Ishikawa (cell line): ENCODE measurements around the gene TMCC3.

Experiments
- CEBPB ChIP-seq: IDR thresholded peaks from 2 replicates; pipeline ENCODE4 v1.6.1; 2012
- CREB1 ChIP-seq: IDR thresholded peaks from 2 replicates; pipeline ENCODE4 v1.6.1; 2012; ENCODE audit warnings: low read depth
- EGR1 ChIP-seq: IDR thresholded peaks from 2 replicates; pipeline ENCODE4 v1.6.1; 2012
- EP300 ChIP-seq: IDR thresholded peaks from 2 replicates; pipeline ENCODE4 v1.6.1; 2012; ENCODE audit warnings: borderline replicate concordance
- FOXM1 ChIP-seq: IDR thresholded peaks from 2 replicates; pipeline ENCODE4 v1.6.1; 2012; ENCODE audit warnings: low read depth, borderline replicate concordance
- MAX ChIP-seq: IDR thresholded peaks from 2 replicates; pipeline ENCODE4 v1.6.1; 2012
- NFIC ChIP-seq: IDR thresholded peaks from 2 replicates; pipeline ENCODE4 v1.6.1; 2012
- RAD21 ChIP-seq: IDR thresholded peaks from 2 replicates; pipeline ENCODE4 v1.6.1; 2012; ENCODE audit warnings: low read depth
- REST ChIP-seq: IDR thresholded peaks from 2 replicates; pipeline ENCODE4 v1.6.1; 2012; ENCODE audit warnings: low read depth, mild to moderate bottlenecking
- TAF1 ChIP-seq: IDR thresholded peaks from 2 replicates; pipeline ENCODE4 v1.6.1; 2012; ENCODE audit warnings: low read depth, mild to moderate bottlenecking
- TCF12 ChIP-seq: IDR thresholded peaks from 2 replicates; pipeline ENCODE4 v1.6.1; 2012; ENCODE audit warnings: low read depth
- TEAD4 ChIP-seq: IDR thresholded peaks from 2 replicates; pipeline ENCODE4 v1.6.1; 2012
- USF1 ChIP-seq: IDR thresholded peaks from 2 replicates; pipeline ENCODE4 v1.6.1; 2012
- YY1 ChIP-seq: IDR thresholded peaks from 2 replicates; pipeline ENCODE4 v1.6.1; 2012; ENCODE audit warnings: low read depth
- ZBTB7A ChIP-seq: IDR thresholded peaks from 2 replicates; pipeline ENCODE4 v1.6.1; 2012; ENCODE audit warnings: low read depth

Gene TMCC3

GRCh38 chr12:94640134-94640928 lies 10.0 kb downstream of the TMCC3 start:
- TF ChIP-seq EP300 (no peak), YY1 (no peak), RAD21 (no peak), TAF1 (no peak), USF1 (no peak), EGR1 (no peak), TCF12 (no peak), CREB1 (no peak), TEAD4 (no peak), ZBTB7A (no peak), NFIC (no peak), CEBPB (no peak), REST (no peak), FOXM1 (no peak), MAX (no peak)

GRCh38 chr12:94638521-94638920 lies 11.8 kb downstream of the TMCC3 start:
- TF ChIP-seq FOXM1 (no peak), MAX (no peak), REST (no peak), TEAD4 (no peak), YY1 (no peak), TAF1 (no peak), EGR1 (no peak), TCF12 (no peak), CREB1 (no peak), USF1 (no peak), CEBPB (no peak), RAD21 (no peak), ZBTB7A (no peak), NFIC (no peak), EP300 (no peak)

GRCh38 chr12:94637390-94638113 lies 12.8 kb downstream of the TMCC3 start:
- TF ChIP-seq RAD21 (no peak), ZBTB7A (no peak), TCF12 (no peak), CEBPB (no peak), FOXM1 (no peak), EP300 (no peak), YY1 (no peak), CREB1 (no peak), REST (no peak), TEAD4 (no peak), MAX (no peak), TAF1 (no peak), NFIC (no peak), EGR1 (no peak), USF1 (no peak)
